Measurements from ENCODE around the gene EIF3CL. TPM values are rescaled to one million over a fixed set of nuclear protein-coding genes. Genes with fewer than 3 reads are reported as not detected.
"Not testable (repeated sequence)": the region's sequence is repeated elsewhere in the genome, so short reads cannot be mapped to it uniquely, and the experiment has no call there.

The EIF3CL gene
- total and polyA plus RNA-seq, 9 donors, result 6.1 to 230 (median 65.1) TPM

DNA sequence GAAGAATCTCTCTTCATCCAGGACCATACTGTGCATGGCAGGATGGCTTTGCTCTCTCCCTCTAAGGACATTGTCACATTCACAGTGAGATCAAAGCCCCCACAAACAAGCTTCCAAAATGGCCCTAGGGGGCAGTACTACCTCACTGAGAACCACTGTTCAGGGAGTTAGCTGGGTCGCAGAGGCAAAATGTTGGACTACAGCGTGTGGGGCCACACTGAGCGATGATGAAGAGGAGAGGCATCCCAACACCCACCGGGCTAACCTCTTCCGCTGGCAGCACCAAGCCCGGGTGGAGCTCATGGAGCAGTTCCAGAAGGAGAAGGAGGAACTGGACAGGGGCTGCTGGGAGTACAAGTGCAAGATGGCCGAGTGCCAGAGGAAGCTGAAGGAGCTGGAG lies 9.9 kb upstream of the EIF3CL start:
- H3K9me3 ChIP-seq; H3K4me1 ChIP-seq (ENCODE audit: insufficient read depth); H3K4me3 ChIP-seq; H3K36me3 ChIP-seq; intact Hi-C loops (cut with DNase I); DNase-seq; H3K27ac ChIP-seq; H3K27me3 ChIP-seq: not testable (repeated sequence)
- WGBS, 3 donors, result no CpG with 5 or more reads among the region's 7 CpGs

DNA sequence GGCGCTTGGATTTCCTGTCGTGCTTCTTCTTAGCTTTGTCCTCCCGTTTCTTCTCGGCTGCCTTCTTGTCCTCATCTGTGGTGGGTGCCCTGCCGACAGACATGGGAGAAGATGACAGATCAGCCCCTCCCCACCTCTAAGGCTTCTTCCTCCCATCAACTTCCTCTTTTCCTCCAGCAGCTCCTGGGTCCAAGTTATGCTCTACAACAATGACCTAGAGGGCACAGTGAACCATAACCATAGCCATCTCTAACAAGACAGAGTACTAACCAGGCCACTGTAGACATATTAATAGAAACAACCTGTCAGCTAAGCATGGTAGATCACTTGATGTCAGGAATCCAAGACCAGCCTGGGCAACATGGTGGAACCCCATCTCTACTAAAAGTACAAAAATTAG lies 11.6 kb downstream of the EIF3CL start:
- H3K27ac ChIP-seq; H3K4me3 ChIP-seq; H3K36me3 ChIP-seq; H3K4me1 ChIP-seq (ENCODE audit: insufficient read depth); DNase-seq; H3K27me3 ChIP-seq; intact Hi-C loops (cut with DNase I); H3K9me3 ChIP-seq: not testable (repeated sequence)
- WGBS, 3 donors, result no CpG with 5 or more reads among the region's 5 CpGs

DNA sequence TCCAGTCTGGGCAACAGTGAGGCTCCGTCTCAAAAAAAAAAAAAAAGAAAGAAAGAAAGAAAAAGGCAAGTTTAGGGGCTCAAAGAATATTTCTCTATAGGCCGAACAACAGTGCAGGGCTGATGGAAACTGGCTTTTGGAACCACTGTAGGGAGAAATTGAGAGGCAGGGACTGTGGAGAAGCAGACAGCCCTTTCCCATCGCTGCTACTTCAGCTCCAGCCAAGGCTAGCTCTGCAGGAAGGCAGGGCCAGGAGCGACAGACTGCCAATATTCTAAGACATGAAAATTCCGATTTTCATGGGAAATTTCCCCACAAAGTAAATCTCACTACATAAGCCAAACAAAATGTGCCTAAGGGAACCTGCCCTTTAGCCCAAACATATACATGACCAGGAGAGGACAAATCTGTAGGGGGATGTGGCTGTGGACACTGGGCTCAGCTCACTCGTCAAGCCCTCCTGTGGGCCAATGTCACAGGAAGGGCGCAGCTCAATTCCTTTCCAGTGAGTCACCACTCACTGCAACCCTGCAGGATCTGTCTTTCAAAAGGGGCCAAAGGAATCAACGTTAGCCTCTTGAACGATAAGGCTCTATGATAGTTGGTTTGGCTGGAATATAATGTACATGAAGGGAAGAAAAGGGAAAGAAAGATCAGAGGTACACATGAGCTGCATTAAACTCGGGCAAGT lies 21.3 kb downstream of the EIF3CL start:
- intact Hi-C loops (cut with DNase I); H3K36me3 ChIP-seq; H3K4me3 ChIP-seq; H3K9me3 ChIP-seq; H3K27ac ChIP-seq; H3K4me1 ChIP-seq (ENCODE audit: insufficient read depth); H3K27me3 ChIP-seq; DNase-seq: not testable (repeated sequence)
- 77 to 100% methylated on average over 1 to 3 of the region's 10 CpGs; no CpG with 5 or more reads in 1 of the 3 donors for WGBS, 3 donors

DNA sequence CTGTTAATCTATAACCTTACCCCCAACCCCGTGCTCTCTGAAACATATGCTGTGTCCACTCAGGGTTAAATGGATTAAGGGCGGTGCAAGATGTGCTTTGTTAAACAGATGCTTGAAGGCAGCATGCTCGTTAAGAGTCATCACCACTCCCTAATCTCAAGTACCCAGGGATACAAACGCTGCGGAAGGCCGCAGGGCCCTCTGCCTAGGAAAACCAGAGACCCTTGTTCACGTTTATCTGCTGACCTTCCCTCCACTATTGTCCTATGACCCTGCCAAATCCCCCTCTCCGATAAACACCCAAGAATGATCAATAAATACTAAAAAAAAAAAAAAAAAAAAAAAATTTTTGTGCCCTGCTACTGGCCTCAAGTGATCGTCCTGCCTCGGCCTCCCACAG lies 25.8 kb downstream of the EIF3CL start:
- WGBS, 3 donors, result 76 to 87% (median 82%) methylated on average over 5 to 8 of the region's 10 CpGs
- H3K4me1 ChIP-seq (ENCODE audit: insufficient read depth); H3K27ac ChIP-seq; intact Hi-C loops (cut with DNase I); H3K36me3 ChIP-seq; H3K9me3 ChIP-seq; DNase-seq; H3K4me3 ChIP-seq; H3K27me3 ChIP-seq: not testable (repeated sequence)

DNA sequence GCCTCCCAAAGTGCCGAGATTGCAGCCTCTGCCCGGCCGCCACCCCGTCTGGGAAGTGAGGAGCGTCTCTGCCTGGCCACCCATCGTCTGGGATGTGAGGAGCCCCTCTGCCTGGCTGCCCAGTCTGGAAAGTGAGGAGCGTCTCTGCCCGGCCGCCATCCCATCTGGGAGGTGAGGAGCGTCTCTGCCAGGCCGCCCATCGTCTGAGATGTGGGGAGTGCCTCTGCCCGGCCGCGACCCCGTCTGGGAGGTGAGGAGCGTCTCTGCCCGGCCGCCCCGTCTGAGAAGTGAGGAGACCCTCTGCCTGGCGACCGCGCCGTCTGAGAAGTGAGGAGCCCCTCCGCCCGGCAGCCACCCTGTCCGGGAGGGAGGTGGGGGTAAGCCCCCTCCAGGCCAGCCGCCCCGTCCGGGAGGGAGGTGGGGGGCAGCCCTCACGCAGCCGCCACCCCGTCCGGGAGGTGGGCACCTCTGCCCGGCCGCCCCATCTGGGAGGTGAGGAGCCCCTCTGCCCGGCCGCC lies 26.5 kb downstream of the EIF3CL start:
- H3K36me3 ChIP-seq; H3K9me3 ChIP-seq; H3K4me3 ChIP-seq; H3K27me3 ChIP-seq; DNase-seq; intact Hi-C loops (cut with DNase I); H3K4me1 ChIP-seq (ENCODE audit: insufficient read depth); H3K27ac ChIP-seq: not testable (repeated sequence)
- 92 to 96% (median 96%) methylated on average over 19 to 28 of the region's 38 CpGs for WGBS, 3 donors

DNA sequence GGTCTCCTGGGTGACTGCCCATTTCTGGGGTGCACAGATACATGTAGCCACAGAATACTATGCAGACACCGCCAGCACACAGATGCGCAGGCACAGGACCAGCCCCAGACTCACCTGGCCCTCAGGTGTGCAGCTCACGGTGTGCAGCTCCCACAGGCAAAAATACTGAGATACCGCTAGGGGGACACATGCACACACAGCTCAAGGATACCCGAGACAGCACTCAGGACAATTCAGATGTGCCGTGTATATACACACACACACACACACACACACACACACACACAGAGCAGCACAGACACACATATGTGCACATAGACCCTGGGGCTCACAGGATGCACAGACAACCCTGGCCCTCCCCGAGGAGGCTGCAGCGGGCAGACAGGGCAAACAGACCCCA lies 28.5 kb downstream of the EIF3CL start:
- DNase-seq, H3K9me3 ChIP-seq: not testable (repeated sequence)

DNA sequence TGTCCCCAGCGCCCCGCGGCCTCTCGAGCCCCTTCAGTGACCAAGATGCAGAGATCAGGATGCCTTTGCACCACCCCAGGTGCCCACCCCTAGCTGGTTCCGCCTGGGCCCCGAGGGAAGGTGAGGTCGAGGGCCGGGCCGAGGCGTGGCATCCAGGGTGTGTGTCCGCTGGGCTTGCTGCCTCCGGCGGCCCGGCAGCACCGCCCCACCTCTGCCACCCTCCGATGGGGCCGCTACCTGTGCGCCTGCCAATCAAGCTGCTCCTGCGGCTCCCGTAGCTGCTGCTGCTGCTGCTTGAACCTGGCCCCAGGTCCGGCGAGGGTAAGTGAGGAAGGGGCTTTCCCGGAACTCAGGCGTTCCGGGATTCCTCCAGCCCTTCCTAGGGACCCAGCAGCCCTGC lies 29.4 kb downstream of the EIF3CL start:
- H3K36me3 ChIP-seq; intact Hi-C loops (cut with DNase I); H3K4me3 ChIP-seq; DNase-seq; H3K9me3 ChIP-seq; H3K4me1 ChIP-seq (ENCODE audit: insufficient read depth); H3K27me3 ChIP-seq; H3K27ac ChIP-seq: not testable (repeated sequence)
- 0 to 3% methylated on average over 3 to 9 of the region's 25 CpGs; no CpG with 5 or more reads in 1 of the 3 donors for WGBS, 3 donors

More for the DNA sequence above, 28.5 kb downstream of the EIF3CL start:
- H3K27me3 ChIP-seq; H3K4me3 ChIP-seq; intact Hi-C loops (cut with DNase I); H3K27ac ChIP-seq; H3K4me1 ChIP-seq (ENCODE audit: insufficient read depth); H3K36me3 ChIP-seq: not testable (repeated sequence)
- WGBS, 3 donors, result 2% methylated on average over 3 of the region's 8 CpGs; no CpG with 5 or more reads in 2 of the 3 donors

DNA sequence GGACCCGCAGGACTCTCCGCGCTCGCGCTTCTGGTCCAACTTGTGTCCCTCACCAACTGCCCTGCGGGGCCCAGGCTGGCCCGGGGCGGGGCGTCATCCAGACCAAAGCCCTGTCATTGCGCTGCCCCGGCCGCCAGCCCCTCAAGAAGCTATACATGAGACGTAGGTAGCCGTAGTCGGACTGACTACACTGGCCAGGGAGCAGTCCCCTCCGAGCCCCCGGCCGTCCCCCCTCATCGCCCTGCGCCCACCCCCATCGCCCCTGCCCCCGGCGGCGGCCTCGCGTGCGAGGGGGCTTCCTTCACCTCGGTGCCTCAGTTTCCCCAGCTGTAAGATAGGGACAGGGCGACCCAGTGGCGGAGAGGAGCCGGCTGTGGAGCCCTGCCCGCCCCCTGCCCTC lies 35.7 kb downstream of the EIF3CL start:
- intact Hi-C loops (cut with DNase I); H3K4me3 ChIP-seq; H3K27ac ChIP-seq; H3K9me3 ChIP-seq; H3K4me1 ChIP-seq (ENCODE audit: insufficient read depth); H3K36me3 ChIP-seq; H3K27me3 ChIP-seq: not testable (repeated sequence)
- peak in 1 of 5 donors; percentile 7 for DNase-seq
- 14 to 34% (median 14%) methylated on average over 11 to 25 of the region's 32 CpGs for WGBS, 3 donors

DNA sequence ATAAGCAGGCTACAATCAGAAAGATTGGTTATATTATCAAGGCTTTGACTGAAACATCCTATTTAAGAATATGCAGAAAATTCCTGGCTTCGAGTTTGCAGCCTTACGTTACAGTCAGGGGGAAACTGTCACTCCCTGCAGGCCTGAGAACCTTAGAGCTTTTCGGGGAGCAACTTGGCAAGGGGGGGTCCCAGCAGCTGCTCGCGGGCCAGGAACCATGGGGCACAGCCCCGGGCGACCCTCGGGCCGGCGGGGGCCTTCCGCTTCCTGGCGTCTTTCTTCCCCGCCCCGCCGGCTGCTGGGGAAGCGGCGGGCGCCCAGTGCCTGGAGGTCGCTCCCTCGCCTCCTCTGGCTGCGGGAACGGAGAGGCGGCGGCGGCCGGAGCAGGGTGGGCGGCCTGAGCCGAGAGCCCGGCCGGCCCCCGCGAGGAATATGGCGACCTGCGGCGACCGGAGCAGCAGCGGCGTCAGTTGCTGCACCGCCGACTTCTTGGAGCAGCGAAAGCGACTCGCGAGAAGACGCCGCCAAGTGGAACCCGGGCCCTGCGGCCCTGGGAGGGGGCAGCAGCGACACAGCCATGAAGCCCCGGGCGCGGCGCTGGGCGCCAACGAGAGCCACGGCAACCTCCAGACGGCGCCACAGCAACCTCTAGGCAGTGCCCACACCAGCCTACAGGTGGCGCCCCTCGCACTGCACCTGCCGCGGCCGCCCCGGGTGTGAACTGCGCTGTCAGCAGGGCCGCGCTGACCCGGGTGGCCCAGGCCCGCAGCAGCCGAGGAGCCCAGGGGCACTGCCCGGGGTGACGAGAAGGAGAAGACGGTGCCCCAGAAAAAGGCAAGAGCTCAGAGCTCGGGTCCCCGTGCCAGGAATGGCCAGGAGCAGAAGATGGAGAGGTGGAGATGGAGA lies 39.1 kb downstream of the EIF3CL start:
- WGBS, 3 donors, result 0 to 4% methylated on average over 10 to 16 of the region's 75 CpGs; no CpG with 5 or more reads in 1 of the 3 donors
- H3K9me3 ChIP-seq; H3K27ac ChIP-seq; DNase-seq; H3K36me3 ChIP-seq; H3K4me1 ChIP-seq (ENCODE audit: insufficient read depth); H3K27me3 ChIP-seq; intact Hi-C loops (cut with DNase I); H3K4me3 ChIP-seq: not testable (repeated sequence)

DNA sequence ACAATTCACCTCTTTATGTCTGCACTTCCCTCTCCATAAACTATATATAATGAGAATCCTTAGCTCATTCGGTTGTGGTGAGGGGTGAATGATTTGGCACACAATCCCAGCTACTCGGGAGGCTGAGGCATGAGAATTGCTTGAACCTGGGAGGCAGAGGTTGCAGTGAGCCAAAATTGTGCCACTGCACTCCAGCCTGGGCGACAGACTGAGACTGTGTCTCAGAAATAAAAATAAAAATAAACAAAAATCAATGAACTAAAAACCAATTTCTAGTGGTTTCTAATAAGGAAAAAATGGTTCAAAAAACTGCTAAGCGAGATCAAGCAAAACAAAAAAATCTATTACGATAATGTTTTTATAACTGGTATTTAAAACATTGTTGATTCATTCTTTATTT lies 40.2 kb downstream of the EIF3CL start, which contains the start of gene NPIPB6:
NPIPB6 (minus strand) TSS at position 101 of the 400 bp plus-strand sequence. CDS start 686 bp downstream, outside the sequence.
- intact Hi-C loops (cut with DNase I); DNase-seq; H3K4me3 ChIP-seq; H3K27ac ChIP-seq; H3K27me3 ChIP-seq; H3K36me3 ChIP-seq; H3K9me3 ChIP-seq; H3K4me1 ChIP-seq (ENCODE audit: insufficient read depth): not testable (repeated sequence)
- WGBS, 3 donors, result no CpG with 5 or more reads among the region's 5 CpGs

DNA sequence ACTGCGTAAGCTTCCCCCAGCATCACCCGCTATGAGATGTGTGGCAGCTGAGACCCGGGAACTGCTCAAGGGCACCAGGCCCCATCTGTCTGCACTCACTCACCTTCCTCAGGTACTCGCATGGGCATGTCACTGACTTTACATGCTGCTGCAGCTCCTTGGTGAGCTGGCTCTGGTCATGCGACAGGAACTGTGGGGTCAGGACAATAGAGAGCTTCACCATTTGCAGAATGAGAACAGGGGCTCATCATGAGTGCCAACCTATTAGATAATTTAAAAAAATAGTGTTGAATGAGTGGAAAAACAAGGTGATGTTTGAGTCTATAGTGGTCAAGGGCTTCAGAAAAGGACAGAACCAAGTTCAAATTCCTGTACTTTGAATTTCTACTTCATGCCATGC lies 41.0 kb downstream of the EIF3CL start:
- H3K36me3 ChIP-seq; H3K4me1 ChIP-seq (ENCODE audit: insufficient read depth); H3K27ac ChIP-seq; DNase-seq; H3K4me3 ChIP-seq; H3K27me3 ChIP-seq; H3K9me3 ChIP-seq; intact Hi-C loops (cut with DNase I): not testable (repeated sequence)
- 95 to 100% methylated on average over 1 to 2 of the region's 5 CpGs; no CpG with 5 or more reads in 1 of the 3 donors for WGBS, 3 donors
